ENCODE results near the gene KRTAP10-9.
"Not testable (repeated sequence)": the region's sequence is repeated elsewhere in the genome, so short reads cannot be mapped to it uniquely, and the experiment has no call there.

Gene KRTAP10-9

GRCh38 chr21:44589094-44589493 lies 37.8 kb upstream of the KRTAP10-9 start:
- H3K36me3 ChIP-seq (ENCODE audit: insufficient read depth, low read length): no peaks in the 10 kb centered on the region
- H3K79me2 ChIP-seq (ENCODE audit: control insufficient read depth, insufficient read depth, low read length, unreplicated experiment): no peaks in the 10 kb centered on the region
- peaks cover 32% of the 10 kb centered on the region for H3K27me3 ChIP-seq (ENCODE audit: insufficient read depth, low read length)
- H3K4me3 ChIP-seq (ENCODE audit: low read depth, low read length): no peak overlapping the region
- no peaks in the 10 kb centered on the region for H3K4me1 ChIP-seq (ENCODE audit: control insufficient read depth, insufficient read depth, low read length, unreplicated experiment)
- no peak overlapping the region for H2AFZ ChIP-seq (ENCODE audit: low read length, unreplicated experiment)
- H3K27ac ChIP-seq (ENCODE audit: low read depth, low read length): no peak overlapping the region

GRCh38 chr21:44589586-44590305 lies 37.1 kb upstream of the KRTAP10-9 start:
- H3K27me3 ChIP-seq (ENCODE audit: insufficient read depth, low read length): peaks cover 37% of the 10 kb centered on the region
- H3K27ac ChIP-seq (ENCODE audit: low read depth, low read length): no peak overlapping the region

GRCh38 chr21:44590311-44590721 lies 36.6 kb upstream of the KRTAP10-9 start:
- Histone ChIP-seq H3K4me3 (ENCODE audit: low read depth, low read length) (no peak overlapping the region), H2AFZ (ENCODE audit: low read length, unreplicated experiment) (no peak overlapping the region), H3K27ac (ENCODE audit: low read depth, low read length) (no peak overlapping the region), H3K79me2 (ENCODE audit: control insufficient read depth, insufficient read depth, low read length, unreplicated experiment) (no peaks in the 10 kb centered on the region), H3K27me3 (ENCODE audit: insufficient read depth, low read length) (peaks cover 37% of the 10 kb centered on the region), H3K36me3 (ENCODE audit: insufficient read depth, low read length) (no peaks in the 10 kb centered on the region), H3K4me1 (ENCODE audit: control insufficient read depth, insufficient read depth, low read length, unreplicated experiment) (no peaks in the 10 kb centered on the region)

More at GRCh38 chr21:44589586-44590305, 37.1 kb upstream of the KRTAP10-9 start:
- Histone ChIP-seq H2AFZ (ENCODE audit: low read length, unreplicated experiment) (no peak overlapping the region), H3K36me3 (ENCODE audit: insufficient read depth, low read length) (no peaks in the 10 kb centered on the region), H3K79me2 (ENCODE audit: control insufficient read depth, insufficient read depth, low read length, unreplicated experiment) (no peaks in the 10 kb centered on the region), H3K4me3 (ENCODE audit: low read depth, low read length) (no peak overlapping the region), H3K4me1 (ENCODE audit: control insufficient read depth, insufficient read depth, low read length, unreplicated experiment) (no peaks in the 10 kb centered on the region)

- not testable (repeated sequence) for H2AFZ ChIP-seq (ENCODE audit: low read length, unreplicated experiment); H3K4me1 ChIP-seq (ENCODE audit: control insufficient read depth, insufficient read depth, low read length, unreplicated experiment); H3K36me3 ChIP-seq (ENCODE audit: insufficient read depth, low read length); H3K27ac ChIP-seq (ENCODE audit: low read depth, low read length); H3K4me3 ChIP-seq (ENCODE audit: low read depth, low read length); H3K79me2 ChIP-seq (ENCODE audit: control insufficient read depth, insufficient read depth, low read length, unreplicated experiment)
- peaks cover 37% of the 10 kb centered on the region for H3K27me3 ChIP-seq (ENCODE audit: insufficient read depth, low read length)
These were observed 35.7 kb upstream of the KRTAP10-9 start for GRCh38 chr21:44590897-44591800.

- H3K27ac ChIP-seq (ENCODE audit: low read depth, low read length); H3K36me3 ChIP-seq (ENCODE audit: insufficient read depth, low read length); H3K4me3 ChIP-seq (ENCODE audit: low read depth, low read length); H3K79me2 ChIP-seq (ENCODE audit: control insufficient read depth, insufficient read depth, low read length, unreplicated experiment); H3K4me1 ChIP-seq (ENCODE audit: control insufficient read depth, insufficient read depth, low read length, unreplicated experiment); H2AFZ ChIP-seq (ENCODE audit: low read length, unreplicated experiment): not testable (repeated sequence)
- peaks cover 43% of the 10 kb centered on the region for H3K27me3 ChIP-seq (ENCODE audit: insufficient read depth, low read length)
These were observed 35.1 kb upstream of the KRTAP10-9 start for GRCh38 chr21:44591801-44592130.

GRCh38 chr21:44592446-44593311 lies 34.2 kb upstream of the KRTAP10-9 start, which contains the start of gene KRTAP10-6:
Gene KRTAP10-6 (minus strand): TSS chr21:44592505. CDS start chr21:44592484, 21 bp downstream.
- no peak within 1 kb of the TSS for H3K27ac ChIP-seq (ENCODE audit: low read depth, low read length)
- no peaks in the 10 kb centered on the region for H3K79me2 ChIP-seq (ENCODE audit: control insufficient read depth, insufficient read depth, low read length, unreplicated experiment)
- no peaks in the 10 kb centered on the region for H3K4me1 ChIP-seq (ENCODE audit: control insufficient read depth, insufficient read depth, low read length, unreplicated experiment)
- H3K4me3 ChIP-seq (ENCODE audit: low read depth, low read length): no peak within 1 kb of the TSS
- no peaks in the 10 kb centered on the region for H3K36me3 ChIP-seq (ENCODE audit: insufficient read depth, low read length)
- H2AFZ ChIP-seq (ENCODE audit: low read length, unreplicated experiment): no peak within 1 kb of the TSS
- H3K27me3 ChIP-seq (ENCODE audit: insufficient read depth, low read length): peaks cover 51% of the 10 kb centered on the region

GRCh38 chr21:44593598-44594405 lies 33.1 kb upstream of the KRTAP10-9 start:
- no peak overlapping the region for H3K27ac ChIP-seq (ENCODE audit: low read depth, low read length)
- H3K36me3 ChIP-seq (ENCODE audit: insufficient read depth, low read length): no peaks in the 10 kb centered on the region
- no peaks in the 10 kb centered on the region for H3K4me1 ChIP-seq (ENCODE audit: control insufficient read depth, insufficient read depth, low read length, unreplicated experiment)
- peaks cover 62% of the 10 kb centered on the region for H3K27me3 ChIP-seq (ENCODE audit: insufficient read depth, low read length)
- no peaks in the 10 kb centered on the region for H3K79me2 ChIP-seq (ENCODE audit: control insufficient read depth, insufficient read depth, low read length, unreplicated experiment)
- no peak overlapping the region for H2AFZ ChIP-seq (ENCODE audit: low read length, unreplicated experiment)
- no peak overlapping the region for H3K4me3 ChIP-seq (ENCODE audit: low read depth, low read length)

GRCh38 chr21:44594406-44594916 lies 32.4 kb upstream of the KRTAP10-9 start:
- peaks cover 67% of the 10 kb centered on the region for H3K27me3 ChIP-seq (ENCODE audit: insufficient read depth, low read length)
- H3K27ac ChIP-seq (ENCODE audit: low read depth, low read length): no peak overlapping the region
- H3K79me2 ChIP-seq (ENCODE audit: control insufficient read depth, insufficient read depth, low read length, unreplicated experiment): no peaks in the 10 kb centered on the region
- H3K4me3 ChIP-seq (ENCODE audit: low read depth, low read length): no peak overlapping the region
- no peaks in the 10 kb centered on the region for H3K36me3 ChIP-seq (ENCODE audit: insufficient read depth, low read length)
- H2AFZ ChIP-seq (ENCODE audit: low read length, unreplicated experiment): no peak overlapping the region
- no peaks in the 10 kb centered on the region for H3K4me1 ChIP-seq (ENCODE audit: control insufficient read depth, insufficient read depth, low read length, unreplicated experiment)

GRCh38 chr21:44595524-44595923 lies 31.4 kb upstream of the KRTAP10-9 start:
- Histone ChIP-seq H3K4me1 (ENCODE audit: control insufficient read depth, insufficient read depth, low read length, unreplicated experiment) (no peaks in the 10 kb centered on the region), H3K27me3 (ENCODE audit: insufficient read depth, low read length) (peaks cover 77% of the 10 kb centered on the region), H3K79me2 (ENCODE audit: control insufficient read depth, insufficient read depth, low read length, unreplicated experiment) (no peaks in the 10 kb centered on the region), H2AFZ (ENCODE audit: low read length, unreplicated experiment) (no peak overlapping the region), H3K4me3 (ENCODE audit: low read depth, low read length) (no peak overlapping the region), H3K36me3 (ENCODE audit: insufficient read depth, low read length) (no peaks in the 10 kb centered on the region), H3K27ac (ENCODE audit: low read depth, low read length) (no peak overlapping the region)
